GM18951 (cell line): ENCODE results near the gene COL4A1.

ENCODE experiments used
- POLR2A ChIP-seq: IDR thresholded peaks from 4 replicates; pipeline ENCODE4 v1.6.1; 2011; ENCODE audit warnings: mild to moderate bottlenecking; ENCODE audit not compliant: insufficient read length, insufficient read depth; ENCODE audit errors: extremely low read depth
- in situ Hi-C: fragments of 300-500 bp; cut with MboI; formaldehyde crosslinking; loops from one replicate; pipeline ENCODE4 v1.12.0; 2022; ENCODE audit warnings: low sequenced_read_pairs, mixed read lengths, inconsistent platforms; ENCODE audit not compliant: unreplicated experiment

Gene COL4A1

GRCh38 chr13:110103534-110103933 lies 203.4 kb downstream of the COL4A1 start:
- in situ Hi-C loops: loop anchor here (25.0 kb wide), 1 partner anchor 1141 kb away; no protein-coding TSS in a partner anchor
- TF ChIP-seq POLR2A: no peak

GRCh38 chr13:110103026-110103425 lies 203.9 kb downstream of the COL4A1 start:
- TF ChIP-seq POLR2A: no peak
- in situ Hi-C loops: loop anchor here (25.0 kb wide), 1 partner anchor 1141 kb away; no protein-coding TSS in a partner anchor

GRCh38 chr13:110102053-110102452 lies 204.9 kb downstream of the COL4A1 start:
- no peak for TF ChIP-seq POLR2A
- in situ Hi-C loops: loop anchor here (25.0 kb wide), 1 partner anchor 1140 kb away; no protein-coding TSS in a partner anchor

- in situ Hi-C loops: loop anchor here (25.0 kb wide), 1 partner anchor 1138 kb away; no protein-coding TSS in a partner anchor
- TF ChIP-seq POLR2A: no peak
Observed at GRCh38 chr13:110099922-110100321, 207.0 kb downstream of the COL4A1 start.
